ENCODE results near the gene PROB1. TPM values are rescaled to one million over a fixed set of nuclear protein-coding genes. Genes with fewer than 3 reads are reported as not detected.

Gene PROB1
- total and polyA plus RNA-seq, 2 of the 8 experiments (the other 6 are each of a cell fraction or from before 2014, with no cell fraction given), result 0.89 to 3.1 TPM

DNA sequence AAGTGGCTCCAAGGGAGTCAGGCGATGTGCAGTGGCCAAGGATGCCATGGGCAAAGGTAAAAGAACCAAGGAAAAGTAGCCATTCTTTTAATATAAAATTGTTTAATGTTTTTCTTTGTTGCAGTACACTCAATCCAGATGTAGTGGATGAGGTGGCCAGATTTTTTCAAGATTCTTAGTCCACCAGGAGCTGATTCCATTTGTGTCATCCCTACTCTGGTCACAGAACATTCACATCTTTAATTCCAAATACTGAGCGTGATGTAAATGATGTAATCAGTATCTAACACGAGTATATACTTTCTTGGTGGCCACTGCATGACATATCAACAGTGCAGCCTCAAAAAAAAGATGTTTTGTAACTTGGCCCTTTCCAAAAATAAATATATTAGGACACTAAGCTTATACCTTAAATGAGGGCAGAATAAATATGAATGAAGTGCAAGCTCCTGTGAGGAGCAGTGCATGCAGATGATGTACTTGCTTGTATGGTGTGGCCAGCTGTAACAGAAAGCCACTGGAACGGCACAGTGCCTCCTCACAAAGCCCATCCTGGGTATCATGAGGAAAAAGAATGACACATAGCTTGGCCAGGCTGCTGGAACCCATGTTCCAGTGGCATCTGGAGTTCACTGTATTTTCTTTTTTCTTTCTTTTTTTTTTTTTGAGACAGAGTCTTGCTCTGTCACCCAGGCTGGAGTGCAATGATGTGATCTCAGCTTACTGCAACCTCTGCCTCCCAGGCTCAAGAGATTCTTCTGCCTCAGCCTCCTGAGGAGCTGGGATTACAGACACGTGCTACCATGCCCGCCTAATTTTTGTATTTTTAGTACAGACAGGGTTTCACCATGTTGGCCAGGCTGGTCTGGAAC is 15.5 kb upstream of the PROB1 start:
- Histone ChIP-seq H3K18ac (ENCODE audit: extremely low read depth, low read length) (no peak overlapping the region), H2AK5ac (ENCODE audit: low read depth, low read length) (no peak overlapping the region), H2BK120ac (replicated peaks; ENCODE audit: low read depth, low read length) (no peak overlapping the region), H4K8ac (ENCODE audit: extremely low read depth, insufficient read depth, low read length) (no peak overlapping the region), H2BK5ac (ENCODE audit: low read depth, low read length) (no peak overlapping the region), H3K4me2 (ENCODE audit: insufficient read depth in 1 of 2, low read depth in 2 of 2, low read length in 2 of 2) (no peak overlapping the region), H2BK20ac (ENCODE audit: low read length) (no peak overlapping the region), H3K14ac (ENCODE audit: insufficient read length) (no peak overlapping the region), H3K27me3 (replicated peaks in 1 of 4; ENCODE audit: control insufficient read depth in 3 of 4, extremely low read depth in 1 of 4, insufficient read depth in 3 of 4, low read length in 3 of 4) (0 out of 7 replicates have a peak, but pooled peaks cover 0 to 4% (median 0%) of the 10 kb centered on the region in 4 experiments), H3K23ac (ENCODE audit: insufficient read length) (no peak overlapping the region), H3K4ac (replicated peaks; ENCODE audit: insufficient read length, low read depth, low read length) (no peak overlapping the region), H3K27ac (ENCODE audit: low read depth, low read length) (no peak overlapping the region), H3K79me2 (ENCODE audit: control insufficient read depth in 1 of 2, insufficient read depth in 2 of 2, low read length in 2 of 2) (no peaks in the 10 kb centered on the region), H2BK12ac (ENCODE audit: low read depth, low read length) (no peak overlapping the region), H3K36me3 (ENCODE audit: control insufficient read depth in 2 of 4, insufficient read depth in 4 of 4, low read length in 3 of 4) (peaks cover 0 to 11% (median 3%) of the 10 kb centered on the region in 4 experiments; a peak in 4 of 8 replicates), H3K4me1 (replicated peaks in 1 of 4; ENCODE audit: control insufficient read depth in 3 of 4, insufficient read depth in 4 of 4, low read length in 3 of 4) (no peaks in the 10 kb centered on the region), H2BK15ac (ENCODE audit: low read length) (no peak overlapping the region), H4K91ac (replicated peaks; ENCODE audit: insufficient read length, low read length) (no peak overlapping the region), H4K5ac (ENCODE audit: insufficient read length, low read depth, low read length) (no peak overlapping the region), H3K9me3 (ENCODE audit: insufficient read depth in 2 of 2, low read depth in 1 of 2, low read length in 1 of 2) (no peaks in the 10 kb centered on the region), H3K4me3 (ENCODE audit: extremely low read depth in 1 of 4, insufficient read depth in 2 of 4, low read depth in 3 of 4, low read length in 4 of 4) (no peak overlapping the region), H4K20me1 (replicated peaks in 1 of 2; ENCODE audit: control insufficient read depth in 1 of 2, insufficient read depth in 2 of 2, low read length in 2 of 2) (no peaks in the 10 kb centered on the region), H3K23me2 (ENCODE audit: low read depth, low read length) (no peaks in the 10 kb centered on the region), H3K9ac (replicated peaks in 1 of 4; ENCODE audit: extremely low read depth in 1 of 4, low read depth in 3 of 4, low read length in 3 of 4) (no peak overlapping the region), H2AFZ (ENCODE audit: low read length) (no peak overlapping the region), H3K56ac (replicated peaks; ENCODE audit: insufficient read length, low read depth, low read length) (no peak overlapping the region), H3K79me1 (ENCODE audit: low read depth, low read length) (no peaks in the 10 kb centered on the region)
- ChIA-PET POLR2A (ENCODE audit: partially characterized antibody) (interaction anchor here (0.8 to 1.5 kb wide), 10 partner anchors 9 to 151 kb away, joined by 3 to 6 read pairs (median 4); partner anchors contain the start of genes DNAJC18, ECSCR, PROB1 and UBE2D2), CTCF (ENCODE audit: partially characterized antibody) (interaction anchor here (0.6 to 8.2 kb wide), 8 partner anchors 8 to 141 kb away, joined by 3 to 69 read pairs (median 4); no protein-coding TSS in a partner anchor)
- whole genome bisulfite sequencing, 2 experiments (ENCODE audit: extremely low coverage in 1 of 2, insufficient coverage in 1 of 2, insufficient read length in 1 of 2, insufficient replicate concordance in 2 of 2, low coverage in 1 of 2, low lambda C conversion rate in 2 of 2, missing lambda C conversion rate in 1 of 2), result 76% methylated on average over 6 of the region's 6 CpGs; no CpG with 5 or more reads in 1 of the 2 experiments
- FAIRE-seq (no peak), DNase-seq (ENCODE audit: low read depth in 1 of 2, low spot score in 2 of 2) (no peak)
- TF ChIP-seq JUN (IDR thresholded peaks at IDR 0.05; ENCODE audit: low read depth, low read length) (no peak), SUZ12 (IDR thresholded peaks at IDR 0.05; ENCODE audit: low read length) (no peak), BCL11A (IDR thresholded peaks at IDR 0.05; ENCODE audit: low read depth in 2 of 2, low read length in 2 of 2) (no peak), SP4 (IDR thresholded peaks at IDR 0.05; ENCODE audit: low read length) (no peak), RBBP5 (IDR thresholded peaks at IDR 0.05; ENCODE audit: borderline replicate concordance, low read depth, low read length) (no peak), CHD1 (IDR thresholded peaks at IDR 0.05; ENCODE audit: low read depth, low read length) (no peak), RFX5 (IDR thresholded peaks at IDR 0.05; ENCODE audit: borderline replicate concordance, low read depth, low read length) (no peak)
- TF ChIP-seq, protein P1, sequence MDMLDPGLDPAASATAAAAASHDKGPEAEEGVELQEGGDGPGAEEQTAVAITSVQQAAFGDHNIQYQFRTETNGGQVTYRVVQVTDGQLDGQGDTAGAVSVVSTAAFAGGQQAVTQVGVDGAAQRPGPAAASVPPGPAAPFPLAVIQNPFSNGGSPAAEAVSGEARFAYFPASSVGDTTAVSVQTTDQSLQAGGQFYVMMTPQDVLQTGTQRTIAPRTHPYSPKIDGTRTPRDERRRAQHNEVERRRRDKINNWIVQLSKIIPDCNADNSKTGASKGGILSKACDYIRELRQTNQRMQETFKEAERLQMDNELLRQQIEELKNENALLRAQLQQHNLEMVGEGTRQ (IDR thresholded peaks at IDR 0.05; ENCODE audit: low read length), result no peak
- TF ChIP-seq, protein P2, sequence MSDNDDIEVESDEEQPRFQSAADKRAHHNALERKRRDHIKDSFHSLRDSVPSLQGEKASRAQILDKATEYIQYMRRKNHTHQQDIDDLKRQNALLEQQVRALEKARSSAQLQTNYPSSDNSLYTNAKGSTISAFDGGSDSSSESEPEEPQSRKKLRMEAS (IDR thresholded peaks at IDR 0.05), result no peak
- TF ChIP-seq, protein P3, sequence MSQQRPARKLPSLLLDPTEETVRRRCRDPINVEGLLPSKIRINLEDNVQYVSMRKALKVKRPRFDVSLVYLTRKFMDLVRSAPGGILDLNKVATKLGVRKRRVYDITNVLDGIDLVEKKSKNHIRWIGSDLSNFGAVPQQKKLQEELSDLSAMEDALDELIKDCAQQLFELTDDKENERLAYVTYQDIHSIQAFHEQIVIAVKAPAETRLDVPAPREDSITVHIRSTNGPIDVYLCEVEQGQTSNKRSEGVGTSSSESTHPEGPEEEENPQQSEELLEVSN (IDR thresholded peaks at IDR 0.05), result no peak
